ENCODE measurements around the gene POMGNT2.

Gene POMGNT2

GRCh38 chr3:43043071-43043766 lies 62.7 kb downstream of the POMGNT2 start:
- DNase-seq, result no peak

GRCh38 chr3:43041517-43041916 lies 64.4 kb downstream of the POMGNT2 start:
- DNase-seq, result no peak

- no peak for DNase-seq
Measured at GRCh38 chr3:43038010-43038409, 67.9 kb downstream of the POMGNT2 start.

- no peak for DNase-seq
Measured at GRCh38 chr3:43036621-43037423, 69.1 kb downstream of the POMGNT2 start.

- no peak for DNase-seq
Measured at GRCh38 chr3:43035801-43036365, 70.0 kb downstream of the POMGNT2 start.

GRCh38 chr3:43034911-43035310 lies 71.0 kb downstream of the POMGNT2 start:
- DNase-seq, result no peak

- DNase-seq, result no peak
Measured at GRCh38 chr3:43034200-43034599, 71.7 kb downstream of the POMGNT2 start.

- DNase-seq, result no peak
Measured at GRCh38 chr3:43032646-43033628, 72.9 kb downstream of the POMGNT2 start.

GRCh38 chr3:43031889-43032545 lies 73.9 kb downstream of the POMGNT2 start:
- DNase-seq, result no peak

- no peak for DNase-seq
Measured at GRCh38 chr3:43031485-43031884, 74.4 kb downstream of the POMGNT2 start.

GRCh38 chr3:43030162-43030935 lies 75.5 kb downstream of the POMGNT2 start:
- DNase-seq, result no peak

Data from cerebellar nuclear complex (tissue), 1 donor.